ENCODE results near the gene OXLD1.
"Not testable (repeated sequence)": the region's sequence is repeated elsewhere in the genome, so short reads cannot be mapped to it uniquely, and the experiment has no call there.

The OXLD1 gene

GRCh38 chr17:81636505-81637288 lies 29.7 kb downstream of the OXLD1 start, which contains the start of the genes NPLOC4 and TSPAN10:
Gene NPLOC4 (minus strand): TSS chr17:81637112. CDS start chr17:81636930, 182 bp downstream.
Gene TSPAN10 (plus strand): TSS chr17:81637196. CDS start chr17:81642413, 5,217 bp downstream.
- Histone ChIP-seq H3K27ac (ENCODE audit: low read length) (no peak within 1 kb of the TSS), H3K4me3 (ENCODE audit: low read length) (peak within 1 kb of the TSS; percentile 97), H3K9me3 (ENCODE audit: control insufficient read depth, insufficient read depth, low read length) (no peaks in the 10 kb centered on the region), H3K27me3 (ENCODE audit: control insufficient read depth, insufficient read depth, low read length) (no peaks in the 10 kb centered on the region), H3K36me3 (ENCODE audit: control insufficient read depth, insufficient read depth, low read length) (no peaks in the 10 kb centered on the region), H3K4me1 (ENCODE audit: control insufficient read depth, insufficient read depth, low read length) (no peaks in the 10 kb centered on the region)
- no CpG with 5 or more reads among the region's 77 CpGs for WGBS (ENCODE audit: insufficient coverage, insufficient read length)
- peak; percentile 73 for DNase-seq (ENCODE audit: low read depth, low spot score)

GRCh38 chr17:81635973-81636504 lies 30.4 kb downstream of the OXLD1 start:
- no CpG with 5 or more reads among the region's 18 CpGs for WGBS (ENCODE audit: insufficient coverage, insufficient read length)
- Histone ChIP-seq H3K4me3 (ENCODE audit: low read length) (peak overlapping the region; percentile 97), H3K4me1 (ENCODE audit: control insufficient read depth, insufficient read depth, low read length) (no peaks in the 10 kb centered on the region), H3K27me3 (ENCODE audit: control insufficient read depth, insufficient read depth, low read length) (no peaks in the 10 kb centered on the region), H3K27ac (ENCODE audit: low read length) (no peak overlapping the region), H3K36me3 (ENCODE audit: control insufficient read depth, insufficient read depth, low read length) (peaks cover 3% of the 10 kb centered on the region; the same call in 1 of the 2 replicates), H3K9me3 (ENCODE audit: control insufficient read depth, insufficient read depth, low read length) (no peaks in the 10 kb centered on the region)
- no peak for DNase-seq (ENCODE audit: low read depth, low spot score)

GRCh38 chr17:81635431-81635830 lies 31.0 kb downstream of the OXLD1 start:
- no peak overlapping the region for H3K27ac ChIP-seq (ENCODE audit: low read length)
- WGBS (ENCODE audit: insufficient coverage, insufficient read length) = no CpG with 5 or more reads among the region's 5 CpGs

GRCh38 chr17:81631482-81631881 lies 34.9 kb downstream of the OXLD1 start:
- Histone ChIP-seq H3K36me3 (ENCODE audit: control insufficient read depth, insufficient read depth, low read length) (peaks cover 10% of the 10 kb centered on the region; the same call in 1 of the 2 replicates), H3K9me3 (ENCODE audit: control insufficient read depth, insufficient read depth, low read length) (no peaks in the 10 kb centered on the region), H3K27ac (ENCODE audit: low read length) (no peak overlapping the region), H3K27me3 (ENCODE audit: control insufficient read depth, insufficient read depth, low read length) (no peaks in the 10 kb centered on the region), H3K4me3 (ENCODE audit: low read length) (no peak overlapping the region), H3K4me1 (ENCODE audit: control insufficient read depth, insufficient read depth, low read length) (no peaks in the 10 kb centered on the region)
- WGBS (ENCODE audit: insufficient coverage, insufficient read length) = no CpG with 5 or more reads among the region's 7 CpGs
- no peak for DNase-seq (ENCODE audit: low read depth, low spot score)

More at GRCh38 chr17:81635431-81635830, 31.0 kb downstream of the OXLD1 start:
- Histone ChIP-seq H3K27me3 (ENCODE audit: control insufficient read depth, insufficient read depth, low read length) (no peaks in the 10 kb centered on the region), H3K36me3 (ENCODE audit: control insufficient read depth, insufficient read depth, low read length) (peaks cover 3% of the 10 kb centered on the region; the same call in 1 of the 2 replicates), H3K4me3 (ENCODE audit: low read length) (no peak overlapping the region), H3K4me1 (ENCODE audit: control insufficient read depth, insufficient read depth, low read length) (no peaks in the 10 kb centered on the region), H3K9me3 (ENCODE audit: control insufficient read depth, insufficient read depth, low read length) (no peaks in the 10 kb centered on the region)
- no peak for DNase-seq (ENCODE audit: low read depth, low spot score)

GRCh38 chr17:81630274-81630673 lies 36.1 kb downstream of the OXLD1 start:
- Histone ChIP-seq H3K4me3 (ENCODE audit: low read length) (no peak overlapping the region), H3K9me3 (ENCODE audit: control insufficient read depth, insufficient read depth, low read length) (no peaks in the 10 kb centered on the region), H3K4me1 (ENCODE audit: control insufficient read depth, insufficient read depth, low read length) (no peaks in the 10 kb centered on the region), H3K27me3 (ENCODE audit: control insufficient read depth, insufficient read depth, low read length) (no peaks in the 10 kb centered on the region), H3K36me3 (ENCODE audit: control insufficient read depth, insufficient read depth, low read length) (peaks cover 15% of the 10 kb centered on the region; the same call in 1 of the 2 replicates), H3K27ac (ENCODE audit: low read length) (no peak overlapping the region)
- DNase-seq (ENCODE audit: low read depth, low spot score) = no peak
- WGBS (ENCODE audit: insufficient coverage, insufficient read length) = no CpG with 5 or more reads among the region's 8 CpGs

GRCh38 chr17:81621494-81622130 lies 44.8 kb downstream of the OXLD1 start:
- WGBS (ENCODE audit: insufficient coverage, insufficient read length) = no CpG with 5 or more reads among the region's 11 CpGs
- H3K9me3 ChIP-seq (ENCODE audit: control insufficient read depth, insufficient read depth, low read length) = no peaks in the 10 kb centered on the region
- no peak overlapping the region for H3K27ac ChIP-seq (ENCODE audit: low read length)
- no peaks in the 10 kb centered on the region for H3K4me1 ChIP-seq (ENCODE audit: control insufficient read depth, insufficient read depth, low read length)
- peaks cover 31% of the 10 kb centered on the region for H3K36me3 ChIP-seq (ENCODE audit: control insufficient read depth, insufficient read depth, low read length)
- H3K4me3 ChIP-seq (ENCODE audit: low read length) = no peak overlapping the region
- DNase-seq (ENCODE audit: low read depth, low spot score) = no peak
- H3K27me3 ChIP-seq (ENCODE audit: control insufficient read depth, insufficient read depth, low read length) = no peaks in the 10 kb centered on the region

GRCh38 chr17:81618307-81618706 lies 48.1 kb downstream of the OXLD1 start:
- peaks cover 22% of the 10 kb centered on the region for H3K36me3 ChIP-seq (ENCODE audit: control insufficient read depth, insufficient read depth, low read length)
- H3K27ac ChIP-seq (ENCODE audit: low read length); H3K9me3 ChIP-seq (ENCODE audit: control insufficient read depth, insufficient read depth, low read length); H3K4me3 ChIP-seq (ENCODE audit: low read length); H3K4me1 ChIP-seq (ENCODE audit: control insufficient read depth, insufficient read depth, low read length); DNase-seq (ENCODE audit: low read depth, low spot score); H3K27me3 ChIP-seq (ENCODE audit: control insufficient read depth, insufficient read depth, low read length): not testable (repeated sequence)
- WGBS (ENCODE audit: insufficient coverage, insufficient read length) = no CpG with 5 or more reads among the region's 36 CpGs

- no peaks in the 10 kb centered on the region for H3K27me3 ChIP-seq (ENCODE audit: control insufficient read depth, insufficient read depth, low read length)
- peaks cover 23% of the 10 kb centered on the region for H3K36me3 ChIP-seq (ENCODE audit: control insufficient read depth, insufficient read depth, low read length)
- H3K27ac ChIP-seq (ENCODE audit: low read length) = no peak overlapping the region
- no peak for DNase-seq (ENCODE audit: low read depth, low spot score)
- no peak overlapping the region for H3K4me3 ChIP-seq (ENCODE audit: low read length)
- H3K4me1 ChIP-seq (ENCODE audit: control insufficient read depth, insufficient read depth, low read length) = no peaks in the 10 kb centered on the region; the same call in 1 of the 2 replicates
- no CpG with 5 or more reads among the region's 7 CpGs for WGBS (ENCODE audit: insufficient coverage, insufficient read length)
- no peaks in the 10 kb centered on the region for H3K9me3 ChIP-seq (ENCODE audit: control insufficient read depth, insufficient read depth, low read length)
These were observed 49.5 kb downstream of the OXLD1 start for GRCh38 chr17:81616877-81617276.

GRCh38 chr17:81615401-81615930 lies 50.9 kb downstream of the OXLD1 start:
- H3K36me3 ChIP-seq (ENCODE audit: control insufficient read depth, insufficient read depth, low read length) = peaks cover 12% of the 10 kb centered on the region
- no peaks in the 10 kb centered on the region for H3K9me3 ChIP-seq (ENCODE audit: control insufficient read depth, insufficient read depth, low read length)
- WGBS (ENCODE audit: insufficient coverage, insufficient read length) = no CpG with 5 or more reads among the region's 4 CpGs
- no peak overlapping the region for H3K4me3 ChIP-seq (ENCODE audit: low read length)
- no peak for DNase-seq (ENCODE audit: low read depth, low spot score)
- H3K27me3 ChIP-seq (ENCODE audit: control insufficient read depth, insufficient read depth, low read length) = no peaks in the 10 kb centered on the region
- H3K4me1 ChIP-seq (ENCODE audit: control insufficient read depth, insufficient read depth, low read length) = no peaks in the 10 kb centered on the region; the same call in 1 of the 2 replicates
- H3K27ac ChIP-seq (ENCODE audit: low read length) = no peak overlapping the region

Data from iPS DF 6.9 (cell line).